Hematopoietic multipotent progenitor cell (in vitro differentiated cells): ENCODE measurements around the gene NR5A1. TPM values are rescaled to one million over a fixed set of nuclear protein-coding genes. Genes with fewer than 3 reads are reported as not detected.

Experiments
- DNase-seq, 3 donors: peaks; one replicate each; pipeline ENCODE4 v3.0.0-alpha.2; 2011 to 2015; ENCODE audit warnings: low read depth in 2 of 3, low spot score in 2 of 3
- total RNA-seq: library from RNA; depleted of rRNA; stranded (reverse); fragments of >200 nt; gene quantifications from one replicate; pipeline ENCODE4 v1.2.3, GENCODE V29; 2012

The NR5A1 gene
- total RNA-seq, 1 donor: 0.54 TPM

DNA sequence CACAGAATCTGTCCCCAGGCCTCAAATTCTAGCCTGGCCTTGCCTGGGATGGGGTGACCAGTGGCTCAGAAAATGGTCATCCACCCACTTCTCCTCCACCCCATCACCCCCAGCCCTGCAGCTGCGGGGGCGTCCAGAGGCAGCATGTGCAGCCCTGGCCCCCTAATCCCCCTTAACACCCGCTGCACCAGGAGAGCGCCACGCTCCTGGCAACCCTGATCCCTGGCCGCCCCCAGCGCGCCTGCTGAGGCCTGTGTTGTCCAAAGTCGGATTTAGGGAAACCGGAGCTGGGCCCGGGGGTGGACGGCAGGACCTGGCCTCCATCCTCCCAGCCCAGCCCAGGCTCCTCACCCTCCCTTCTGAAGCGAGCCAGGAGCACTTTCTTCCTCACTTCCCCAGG is 22.0 kb downstream of the NR5A1 start:
- DNase-seq: no peak

DNA sequence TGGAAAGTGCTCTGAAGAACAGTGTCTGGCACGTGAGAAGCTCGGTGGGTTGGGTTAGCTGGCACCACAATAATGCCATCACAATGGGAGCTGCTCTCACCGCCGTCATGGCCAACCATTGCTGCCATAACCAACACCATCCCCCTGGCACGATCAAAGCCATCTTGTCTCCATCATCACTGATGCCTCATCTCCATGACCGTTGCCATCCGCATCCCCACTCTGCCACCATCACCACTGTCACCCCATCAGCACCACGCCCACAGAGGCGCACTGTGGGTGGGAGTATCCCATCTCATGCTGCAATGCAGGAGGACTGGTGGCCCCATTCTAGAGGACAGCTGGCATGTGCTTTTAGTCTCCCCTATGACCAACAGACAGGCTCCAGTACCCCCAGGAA is 23.7 kb downstream of the NR5A1 start:
- DNase-seq: no peak

DNA sequence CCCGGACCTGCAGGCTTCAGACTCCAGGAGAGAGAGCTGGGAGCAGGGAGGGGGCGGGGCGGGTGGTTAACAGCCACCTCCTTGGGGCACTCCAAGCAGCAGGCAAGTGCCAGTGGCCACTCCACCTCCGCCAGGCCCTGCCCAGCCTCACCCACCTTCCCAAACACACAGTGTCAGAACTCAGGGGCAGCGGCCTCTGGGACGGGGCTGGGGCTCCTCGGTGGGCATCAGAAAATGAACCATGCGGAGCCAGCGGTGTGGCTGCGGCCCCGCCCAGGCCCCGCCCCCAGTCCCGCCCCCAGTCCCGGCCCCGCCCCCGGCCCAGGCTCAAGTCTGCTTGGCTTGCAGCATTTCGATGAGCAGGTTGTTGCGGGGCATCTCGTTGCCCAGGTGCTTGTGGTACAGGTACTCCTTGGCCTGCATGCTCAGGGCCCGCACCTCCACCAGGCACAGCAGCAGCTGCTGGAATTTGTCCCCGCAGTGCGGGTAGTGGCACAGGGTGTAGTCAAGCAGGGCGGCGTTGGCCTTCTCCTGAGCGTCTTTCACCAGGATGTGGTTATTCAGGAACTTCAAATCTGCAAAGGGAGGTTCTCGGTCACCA is 24.7 kb downstream of the NR5A1 start:
- DNase-seq: no peak

DNA sequence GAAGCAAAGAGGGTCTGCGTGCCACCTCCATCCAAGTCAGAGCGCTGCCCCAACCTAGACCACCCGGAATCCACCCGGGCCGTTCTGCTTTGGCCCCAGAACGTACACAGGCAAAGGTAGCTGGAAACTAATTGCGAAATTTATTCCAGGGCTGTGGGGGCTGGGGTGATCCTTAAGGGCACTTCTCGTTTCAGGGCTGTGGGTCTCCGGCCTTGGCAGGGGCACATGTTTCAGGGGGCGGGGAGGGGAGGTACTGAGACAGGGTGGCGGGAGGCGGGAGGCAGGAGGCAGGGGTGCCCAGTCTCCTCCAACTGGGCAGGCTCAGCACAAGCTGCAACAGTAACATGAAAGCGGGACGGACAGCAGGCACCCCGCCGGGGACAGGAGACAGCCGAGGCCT is 26.1 kb downstream of the NR5A1 start:
- peak in 1 of 3 donors; percentile 58 for DNase-seq

DNA sequence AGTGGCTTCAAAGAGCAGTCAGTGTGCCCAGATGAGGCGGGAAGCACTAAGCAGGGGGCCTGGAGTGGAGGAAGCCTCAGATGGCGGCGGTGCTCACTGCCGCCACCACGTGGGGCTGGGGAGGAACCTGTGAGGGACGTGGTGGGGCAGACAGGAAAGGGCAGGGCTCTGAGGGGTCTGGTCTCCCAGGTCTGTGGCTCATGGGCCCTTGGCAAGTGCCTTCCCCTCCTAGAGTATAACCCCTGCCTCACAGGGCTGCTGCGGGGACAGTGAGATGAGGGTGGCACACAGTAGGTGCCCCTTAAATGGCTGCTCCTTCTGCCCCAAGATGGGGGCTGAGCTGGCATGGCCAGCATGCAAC is 26.6 kb downstream of the NR5A1 start:
- peak in 1 of 3 donors; percentile 62 for DNase-seq

DNA sequence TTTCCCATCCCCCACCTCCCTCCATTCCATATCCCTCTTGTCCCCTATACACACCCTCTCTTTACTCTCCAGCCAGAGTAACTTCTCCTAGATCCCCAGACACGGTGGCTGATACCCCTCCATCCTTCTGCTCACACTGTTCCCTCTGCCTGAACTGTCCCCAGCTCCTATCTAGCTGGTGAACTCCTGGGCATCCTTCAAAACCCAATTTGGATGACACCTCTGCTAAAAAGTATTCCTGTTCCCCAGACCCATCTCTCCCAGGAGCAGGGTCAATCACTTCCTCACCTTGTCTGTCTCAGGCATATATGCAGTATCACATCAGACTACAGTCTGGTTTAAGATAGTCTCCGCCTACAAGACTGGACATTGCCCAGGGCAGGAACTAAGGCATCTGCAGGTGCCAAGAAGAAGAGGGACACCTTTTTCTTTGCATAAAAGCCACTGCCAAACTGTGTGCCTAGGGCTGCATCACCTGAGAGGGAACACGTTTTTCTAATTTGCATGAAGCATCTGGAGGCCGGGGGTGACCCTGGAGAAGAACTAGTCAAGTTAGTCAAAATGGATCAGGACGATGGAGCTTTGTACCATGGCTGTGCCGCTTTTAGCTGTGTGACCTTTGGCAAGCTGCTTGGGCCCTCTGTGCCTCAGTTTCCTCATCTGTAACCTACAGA is 27.1 kb downstream of the NR5A1 start:
- no peak for DNase-seq

DNA sequence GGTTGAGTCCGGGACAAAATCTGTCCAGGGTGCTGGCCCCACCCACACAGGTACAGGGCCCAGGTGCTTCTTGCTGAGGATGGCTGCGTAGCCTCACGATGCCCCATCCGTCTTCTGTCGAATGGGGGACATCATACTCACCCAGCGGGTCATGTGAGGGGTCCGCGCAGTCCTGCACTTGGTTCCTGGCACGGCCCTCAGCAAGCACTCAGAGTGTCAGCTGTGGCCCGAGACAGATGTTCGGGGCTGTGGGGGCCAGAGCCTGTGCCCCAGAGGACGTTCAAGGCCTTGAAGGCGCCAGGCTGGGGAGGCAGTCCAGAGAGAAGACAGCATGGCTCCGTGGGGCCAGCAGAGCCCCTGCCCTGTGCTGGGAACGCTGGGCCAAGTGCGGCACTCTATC is 27.8 kb downstream of the NR5A1 start:
- DNase-seq: no peak

DNA sequence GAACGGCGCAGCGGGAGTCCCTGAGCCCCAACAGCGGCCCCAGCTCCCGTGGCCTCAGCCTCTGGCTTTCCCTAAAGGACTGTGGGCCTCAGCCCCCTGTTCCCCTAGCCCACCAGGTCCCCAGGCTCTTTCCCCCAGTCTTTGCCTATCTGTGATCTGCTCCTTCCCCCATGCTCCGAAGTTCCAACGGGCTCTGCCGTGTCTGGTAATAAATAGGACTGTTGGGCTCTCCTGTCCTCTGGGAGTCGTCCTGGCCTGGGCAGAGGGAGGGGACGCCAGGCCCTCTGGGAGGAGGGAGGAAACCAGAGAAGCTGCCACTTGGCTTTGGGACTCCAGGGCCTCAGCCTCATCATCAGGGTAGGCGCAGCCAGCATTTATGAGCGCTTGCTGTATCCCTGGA is 28.8 kb downstream of the NR5A1 start:
- DNase-seq: no peak

DNA sequence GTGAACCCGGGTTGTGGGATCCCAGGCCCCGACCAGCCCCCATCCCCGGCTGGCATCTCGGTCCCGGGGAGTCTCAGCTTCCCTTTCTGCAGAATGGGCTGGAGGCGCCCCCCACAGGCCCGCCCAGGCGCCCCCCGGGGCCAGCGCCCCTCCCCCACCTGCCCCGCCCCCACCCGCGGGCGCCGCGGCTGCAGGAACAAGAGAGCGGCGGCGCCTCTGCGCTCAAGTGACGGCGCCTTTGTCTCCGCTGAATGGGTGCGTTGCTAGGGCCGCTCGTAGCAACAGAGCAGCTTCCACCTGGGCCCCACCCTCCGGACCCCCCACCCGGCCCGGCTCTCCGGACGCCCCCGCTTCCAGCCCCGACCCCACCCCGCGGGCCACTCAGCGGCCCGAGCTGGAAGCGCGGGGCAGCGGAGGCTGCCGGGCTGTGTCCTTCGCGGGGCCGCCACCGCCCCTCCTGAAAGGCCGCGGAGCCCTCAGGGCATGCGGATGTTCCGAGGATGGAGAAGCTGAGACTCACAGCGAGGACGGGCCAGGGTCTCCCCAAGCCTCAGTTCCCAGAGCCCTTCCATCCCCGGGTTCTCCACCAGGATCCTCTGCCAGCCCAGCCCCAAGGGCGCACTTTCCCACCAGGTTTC is 29.4 kb downstream of the NR5A1 start:
- no peak for DNase-seq

DNA sequence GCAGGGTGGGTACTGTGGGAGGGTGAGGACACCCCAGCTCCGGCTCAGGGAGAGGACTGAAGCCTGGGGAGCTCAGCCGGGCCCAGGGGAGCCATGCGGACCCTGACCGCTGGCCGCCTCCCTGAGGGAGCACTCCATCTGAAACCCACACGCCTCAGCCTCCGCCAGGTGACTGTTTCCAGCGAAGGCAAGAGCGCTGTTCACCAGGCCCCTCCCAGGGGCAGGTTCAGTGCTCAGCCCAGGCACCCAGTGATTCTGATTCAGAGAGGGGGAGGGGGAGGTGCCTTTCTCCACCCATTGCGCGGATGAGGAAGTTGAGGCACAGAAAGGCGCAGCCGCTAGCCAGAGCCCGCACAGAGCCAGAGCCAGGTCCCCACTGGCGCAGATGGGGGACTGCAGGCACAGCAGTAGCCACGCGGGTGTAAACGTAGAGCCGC is 30.0 kb downstream of the NR5A1 start:
- DNase-seq: peak in 1 of 3 donors; percentile 49

DNA sequence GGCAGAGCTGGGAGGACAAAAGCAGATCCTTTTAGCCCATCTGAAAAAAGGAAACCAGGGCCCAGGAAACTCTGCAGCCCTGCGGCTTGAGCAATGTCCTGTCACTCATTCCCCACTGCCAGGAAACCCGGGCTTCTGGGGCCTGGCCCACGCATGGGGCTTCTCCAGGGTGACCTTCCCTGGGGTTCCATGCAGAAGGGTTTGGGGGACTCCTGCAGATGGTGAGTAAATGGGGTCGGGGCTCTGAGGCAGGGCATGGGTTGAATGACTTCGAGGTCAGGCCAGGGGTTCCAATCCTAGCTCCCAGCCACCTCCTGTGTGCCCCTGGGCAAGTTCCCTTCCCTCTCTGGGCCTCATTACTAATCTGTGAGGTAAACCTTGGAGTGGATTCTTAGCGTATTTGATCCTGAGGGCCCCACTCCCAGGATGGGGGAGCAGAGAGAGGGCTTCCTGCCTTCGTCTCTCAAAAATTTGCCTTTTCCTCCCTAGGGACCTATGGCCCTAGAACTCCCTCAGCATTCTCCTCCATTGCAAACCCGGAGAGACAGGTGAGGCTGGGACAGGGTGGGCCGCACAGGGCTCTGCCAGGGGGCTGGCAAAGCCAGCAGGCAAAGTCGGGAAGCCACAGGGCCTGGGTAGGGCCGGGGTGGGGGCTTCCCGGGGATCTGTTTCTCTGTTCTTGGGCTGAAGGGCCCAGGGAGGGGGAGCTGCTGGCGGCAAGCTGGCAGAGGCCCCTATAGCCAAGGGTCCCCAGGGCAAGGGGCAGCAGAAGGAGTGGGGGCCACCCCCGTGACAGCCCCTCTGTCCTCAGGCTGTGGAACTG is 31.1 kb downstream of the NR5A1 start:
- no peak for DNase-seq

DNA sequence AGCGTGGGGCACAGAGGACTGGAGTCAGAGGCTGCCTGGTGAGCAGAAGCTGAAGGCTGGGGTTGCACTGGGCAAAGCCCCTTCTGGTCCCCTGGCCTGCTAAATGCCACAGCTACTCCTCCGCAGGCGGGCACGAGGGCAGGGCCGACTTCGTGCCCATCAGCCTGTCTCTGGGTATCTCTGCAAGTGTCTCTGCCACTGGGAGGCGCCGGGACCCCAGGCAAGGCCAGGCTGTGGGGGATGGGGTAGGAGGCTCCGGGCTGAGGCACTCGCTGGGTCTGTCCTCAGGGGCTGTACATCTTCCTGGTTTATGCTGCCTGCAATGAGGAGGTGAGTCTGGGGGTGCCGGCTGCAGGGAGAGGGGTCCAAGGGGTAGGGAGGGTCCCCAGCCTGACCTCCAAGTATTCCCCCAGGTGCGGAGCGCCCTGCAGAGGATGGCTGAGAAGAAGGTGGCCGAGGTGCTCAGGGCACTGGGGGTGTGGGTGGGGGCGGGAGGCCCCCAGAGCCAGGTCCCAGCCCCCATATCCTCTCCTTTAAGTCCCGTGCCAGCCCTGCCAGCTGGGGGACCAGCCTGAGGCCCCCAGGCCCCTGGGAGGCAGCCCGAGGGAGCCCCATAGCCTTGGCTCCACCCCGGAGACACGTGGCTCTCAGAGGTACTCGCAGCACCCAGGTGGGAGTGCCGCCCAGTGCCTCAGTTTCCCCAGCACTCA is 31.9 kb downstream of the NR5A1 start:
- DNase-seq: no peak

DNA sequence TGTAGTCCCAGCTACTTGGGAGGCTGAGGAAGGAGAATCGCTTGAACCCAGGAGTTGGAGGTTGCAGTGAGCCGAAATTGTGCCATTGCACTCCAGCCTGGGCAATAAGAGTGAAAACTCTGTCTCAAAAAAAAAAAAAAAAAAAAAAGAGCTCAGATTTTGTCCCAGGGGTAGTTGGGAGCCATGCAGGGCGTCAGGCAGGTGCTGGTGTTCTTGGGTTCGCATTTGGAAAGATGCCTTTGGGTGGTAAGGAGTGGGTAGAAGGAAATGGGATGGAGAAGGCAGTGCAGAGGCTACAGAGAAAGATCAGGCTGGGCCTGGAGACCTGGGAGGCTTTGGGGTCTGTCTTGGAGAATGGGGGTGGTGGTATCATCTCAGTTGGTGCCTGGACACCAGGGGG is 33.0 kb downstream of the NR5A1 start:
- DNase-seq: no peak

DNA sequence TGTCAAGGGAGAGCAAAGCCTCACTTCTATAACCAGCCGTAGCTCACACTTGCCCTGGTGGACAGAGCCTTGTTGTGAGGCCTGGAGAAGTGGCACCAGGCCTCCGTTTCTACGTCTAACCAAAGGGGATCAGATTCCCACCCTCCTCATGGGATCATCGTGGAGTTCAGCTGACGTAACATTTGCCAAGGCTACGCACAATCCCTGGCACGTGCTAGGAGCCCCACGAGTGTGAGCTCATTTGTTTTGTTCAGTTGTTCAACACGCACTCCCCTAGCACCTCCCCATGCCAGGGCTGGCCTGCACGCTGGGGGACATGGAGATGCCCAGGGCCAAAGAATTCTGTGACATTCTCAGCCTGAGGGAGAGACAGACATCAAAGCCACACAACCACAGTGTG is 33.9 kb downstream of the NR5A1 start:
- no peak for DNase-seq

DNA sequence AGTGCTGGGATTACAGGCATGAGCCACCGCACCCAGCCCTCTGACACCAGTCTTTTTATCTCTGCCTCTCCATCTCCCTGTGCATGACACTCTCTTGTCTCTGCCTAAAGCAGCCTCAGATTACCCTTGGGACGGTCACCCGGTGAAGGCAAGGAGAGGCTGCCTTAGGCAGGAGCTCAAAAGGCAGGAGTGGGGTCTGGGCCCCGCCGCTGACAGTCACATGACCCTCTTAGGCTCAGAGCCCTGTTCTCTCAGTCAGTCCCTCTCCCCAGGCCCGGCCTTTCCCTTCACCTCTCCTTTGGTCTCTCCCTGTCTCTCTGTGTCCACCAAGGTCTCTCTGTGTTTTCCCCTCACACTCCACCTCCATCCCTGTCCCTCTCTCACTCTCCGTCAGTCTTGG is 34.4 kb downstream of the NR5A1 start:
- no peak for DNase-seq

DNA sequence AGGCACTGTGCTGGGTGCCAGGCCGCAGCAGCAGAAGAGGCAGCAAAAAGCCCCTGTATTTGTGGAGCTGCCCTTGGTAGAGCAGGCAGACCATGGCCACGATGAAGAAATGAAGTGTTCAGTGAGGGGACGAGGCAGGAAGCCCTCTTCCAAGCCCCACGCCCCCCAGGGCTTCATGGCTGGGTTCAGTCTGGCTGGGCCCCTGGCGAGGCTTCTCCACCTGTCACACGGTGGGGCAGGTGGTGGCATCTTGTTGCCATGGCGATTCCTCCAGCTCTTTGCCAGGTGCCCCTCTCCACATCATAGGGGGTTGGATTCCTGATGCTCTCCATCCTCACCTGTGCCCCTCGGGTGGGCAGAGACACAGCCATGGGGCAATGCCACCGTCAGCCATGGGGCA is 35.4 kb downstream of the NR5A1 start:
- no peak for DNase-seq

DNA sequence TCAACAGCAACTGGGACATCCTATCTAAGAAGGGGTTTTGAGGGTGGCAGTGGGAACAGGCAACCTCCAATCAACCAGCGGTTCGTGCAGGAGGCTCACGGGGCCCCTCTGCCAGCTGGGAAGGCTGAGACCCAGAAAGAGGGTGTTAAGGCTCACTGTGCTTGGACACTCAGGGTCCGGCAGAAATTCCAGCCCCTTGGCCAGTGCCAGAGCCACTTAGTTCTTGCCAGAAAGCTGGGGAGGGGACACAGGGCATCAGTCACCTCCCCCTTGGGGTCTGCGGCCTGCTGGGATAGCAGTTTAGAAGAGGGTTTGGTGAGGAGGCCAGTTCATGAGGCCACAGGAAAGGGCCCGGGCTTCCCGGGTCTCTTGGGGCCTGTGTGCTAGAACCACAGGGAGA is 36.5 kb downstream of the NR5A1 start:
- no peak for DNase-seq

DNA sequence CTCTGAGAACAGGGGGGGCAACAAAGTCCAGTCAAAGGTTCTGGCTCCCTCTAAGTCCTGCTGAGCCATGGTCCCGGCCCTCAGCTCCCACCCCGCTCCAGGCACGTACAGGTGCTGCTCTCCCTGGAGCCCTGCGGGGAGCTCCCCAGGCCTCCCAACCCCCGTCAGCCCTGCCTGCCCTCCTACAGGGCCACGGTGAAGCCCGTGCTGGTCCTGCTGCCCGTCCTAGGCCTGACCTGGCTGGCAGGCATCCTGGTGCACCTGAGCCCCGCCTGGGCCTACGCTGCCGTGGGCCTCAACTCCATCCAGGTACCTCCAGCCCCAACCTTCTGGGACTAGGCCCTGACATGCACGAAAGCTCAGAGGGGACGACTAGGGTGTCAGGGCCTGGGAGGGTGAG is 36.9 kb downstream of the NR5A1 start:
- no peak for DNase-seq

DNA sequence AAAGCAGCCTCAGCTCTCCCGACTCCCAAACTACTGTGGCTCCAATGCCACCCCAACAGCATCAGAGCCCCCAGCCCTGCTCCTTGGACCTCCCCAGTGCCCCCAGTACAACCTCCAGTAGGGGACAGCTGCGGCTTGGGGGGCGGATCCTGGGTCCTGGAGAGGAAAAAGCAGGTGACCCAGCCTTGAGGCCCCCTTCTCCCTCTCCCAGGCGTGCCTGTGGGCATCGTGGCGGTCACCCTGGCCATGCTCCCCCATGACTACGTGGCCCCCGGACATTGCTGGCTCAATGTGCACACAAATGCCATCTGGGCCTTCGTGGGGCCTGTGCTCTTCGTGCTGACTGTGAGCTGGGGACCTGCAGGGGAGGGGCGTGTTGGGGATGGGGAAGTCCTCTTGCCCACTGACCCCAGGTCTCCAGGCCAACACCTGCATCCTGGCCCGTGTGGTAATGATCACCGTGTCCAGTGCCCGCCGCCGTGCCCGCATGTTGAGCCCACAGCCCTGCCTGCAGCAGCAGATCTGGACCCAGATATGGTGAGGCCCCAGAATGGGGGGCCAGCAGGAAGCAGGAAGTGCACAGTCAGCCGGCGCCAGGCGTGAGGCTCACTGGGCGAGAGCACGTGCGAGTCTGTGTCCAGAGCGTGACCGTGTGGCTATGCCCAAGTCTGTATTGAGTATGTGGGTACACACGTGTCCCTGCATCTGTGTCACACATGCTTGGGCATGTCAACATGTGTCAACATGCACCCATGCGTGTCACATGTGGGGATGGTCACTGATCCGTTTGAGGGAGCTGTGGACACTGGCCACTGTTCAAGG is 38.0 kb downstream of the NR5A1 start:
- peak in 1 of 3 donors; percentile 46 for DNase-seq
